Activated T-helper 17 cell treated with anti-CD3 and anti-CD28 coated beads, Interleukin-2, amount 50 U/mL, for 72 hours (primary cell): ENCODE data around the gene GLG1. TPM values are rescaled to one million over a fixed set of nuclear protein-coding genes. Genes with fewer than 3 reads are reported as not detected.

ENCODE experiments used
- ATAC-seq: fragments of 150-1000 bp; cut with Tn5 transposase; replicated peaks from 2 replicates; pipeline ENCODE4 v1.10.0; 2021; ENCODE audit warnings: mild to moderate bottlenecking, moderate library complexity
- H3K27ac Mint-ChIP-seq: one replicate; pipeline ENCODE4 v1.8.0; 2022; ENCODE audit warnings: mixed read lengths
- H3K27me3 Mint-ChIP-seq: one replicate; pipeline ENCODE4 v1.8.0; 2022; ENCODE audit warnings: mixed read lengths
- H3K36me3 Mint-ChIP-seq: one replicate; pipeline ENCODE4 v1.8.0; 2022; ENCODE audit warnings: low read depth, mild to moderate bottlenecking, mixed read lengths
- H3K4me1 Mint-ChIP-seq: one replicate; pipeline ENCODE4 v1.8.0; 2022; ENCODE audit warnings: mixed read lengths
- H3K4me3 Mint-ChIP-seq: one replicate; pipeline ENCODE4 v1.8.0; 2022; ENCODE audit warnings: mild to moderate bottlenecking, mixed read lengths
- H3K9me3 Mint-ChIP-seq: one replicate; pipeline ENCODE4 v1.8.0; 2022; ENCODE audit warnings: mixed read lengths
- total RNA-seq, 2 donors: library from RNA; stranded (reverse); gene quantifications; one replicate each; pipeline ENCODE4 v1.2.3, GENCODE V29; 2022

Gene GLG1
- total RNA-seq, 2 donors from 2014 or later: 62.6 to 74.1 TPM

DNA sequence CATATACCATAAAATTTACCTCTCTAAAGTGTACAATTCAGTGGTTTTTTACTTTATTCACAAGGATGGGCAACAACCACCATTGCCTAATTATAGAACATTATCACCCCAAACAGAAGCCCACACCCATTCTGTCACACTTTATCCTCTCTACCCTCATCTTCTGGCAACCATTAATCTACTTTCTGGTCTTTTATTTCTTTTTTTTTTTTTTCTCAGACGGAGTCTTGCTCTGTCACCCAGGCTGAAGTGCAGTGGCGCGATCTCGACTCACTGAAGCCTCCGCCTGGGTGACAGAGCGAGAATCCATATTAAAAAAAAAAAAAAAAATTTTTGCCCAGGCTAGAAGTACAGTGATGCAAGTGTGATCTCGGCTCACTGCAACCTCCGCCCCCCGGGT lies 95.0 kb downstream of the GLG1 start:
- Mint-ChIP-seq H3K9me3 (no peaks in the 10 kb centered on the region), H3K4me1 (peaks cover 43% of the 10 kb centered on the region), H3K36me3 (peaks cover 25% of the 10 kb centered on the region), H3K4me3 (no peak overlapping the region), H3K27me3 (no peaks in the 10 kb centered on the region), H3K27ac (no peak overlapping the region)
- no peak for ATAC-seq

GRCh38 chr16:74505011-74505410 lies 101.9 kb downstream of the GLG1 start:
- Mint-ChIP-seq H3K9me3 (no peaks in the 10 kb centered on the region), H3K4me1 (peaks cover 13% of the 10 kb centered on the region), H3K27ac (no peak overlapping the region), H3K27me3 (no peaks in the 10 kb centered on the region), H3K4me3 (no peak overlapping the region), H3K36me3 (peaks cover 87% of the 10 kb centered on the region)
- ATAC-seq: no peak

DNA sequence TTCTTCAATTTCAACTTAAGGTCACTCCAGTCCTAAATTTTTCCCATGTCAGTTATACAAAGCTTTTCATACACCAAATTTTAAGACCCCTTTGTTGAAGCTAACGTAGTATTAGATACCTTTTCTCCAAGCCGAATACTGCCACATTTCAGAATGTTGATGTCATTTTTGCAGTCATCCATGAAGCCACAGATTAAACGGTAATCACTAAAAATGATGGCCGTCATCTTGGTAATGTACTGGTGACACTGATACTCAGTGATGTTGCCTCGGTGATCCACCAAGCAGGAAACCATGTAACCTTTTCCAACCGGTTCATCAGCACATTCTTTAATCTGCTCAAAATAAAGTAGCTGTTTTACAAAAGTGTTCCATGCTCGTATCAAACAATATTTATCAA lies 103.5 kb downstream of the GLG1 start:
- no peaks in the 10 kb centered on the region for H3K9me3 Mint-ChIP-seq
- no peak for ATAC-seq
- H3K4me3 Mint-ChIP-seq: no peak overlapping the region
- H3K27me3 Mint-ChIP-seq: no peaks in the 10 kb centered on the region
- H3K27ac Mint-ChIP-seq: no peak overlapping the region
- peaks cover 85% of the 10 kb centered on the region for H3K36me3 Mint-ChIP-seq
- peaks cover 8% of the 10 kb centered on the region for H3K4me1 Mint-ChIP-seq

- Mint-ChIP-seq H3K9me3 (no peaks in the 10 kb centered on the region), H3K27ac (no peak overlapping the region), H3K27me3 (no peaks in the 10 kb centered on the region), H3K4me1 (peaks cover 3% of the 10 kb centered on the region), H3K4me3 (no peak overlapping the region), H3K36me3 (peaks cover 77% of the 10 kb centered on the region)
- ATAC-seq: no peak
These were observed 105.1 kb downstream of the GLG1 start for GRCh38 chr16:74501484-74502478.

GRCh38 chr16:74500907-74501306 lies 106.0 kb downstream of the GLG1 start:
- Mint-ChIP-seq H3K27me3 (no peaks in the 10 kb centered on the region), H3K4me1 (no peaks in the 10 kb centered on the region), H3K4me3 (no peak overlapping the region), H3K9me3 (no peaks in the 10 kb centered on the region), H3K27ac (peak overlapping the region; percentile 33), H3K36me3 (peaks cover 77% of the 10 kb centered on the region)
- ATAC-seq: no peak

DNA sequence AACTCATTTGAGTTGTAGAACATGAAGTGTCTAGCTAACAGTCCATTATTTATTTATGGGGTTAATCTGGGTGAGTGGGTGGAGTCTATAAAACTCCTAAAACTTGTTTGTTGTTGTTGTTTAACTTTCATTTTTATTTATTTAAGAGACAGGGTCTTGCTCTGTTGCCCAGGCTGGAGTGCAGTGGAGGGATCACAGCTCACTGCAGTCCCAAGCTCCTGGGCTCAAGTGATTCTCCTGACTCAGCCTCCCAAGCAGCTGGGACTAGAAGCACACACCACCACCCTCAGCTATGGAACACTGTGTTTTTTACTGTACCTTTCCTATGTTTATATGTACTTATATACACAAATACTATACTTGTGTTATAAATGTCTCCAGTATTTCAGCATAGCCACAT lies 107.8 kb downstream of the GLG1 start:
- H3K4me3 Mint-ChIP-seq: no peak overlapping the region
- peaks cover 80% of the 10 kb centered on the region for H3K36me3 Mint-ChIP-seq
- no peak overlapping the region for H3K27ac Mint-ChIP-seq
- H3K27me3 Mint-ChIP-seq: no peaks in the 10 kb centered on the region
- no peaks in the 10 kb centered on the region for H3K4me1 Mint-ChIP-seq
- no peak for ATAC-seq
- no peaks in the 10 kb centered on the region for H3K9me3 Mint-ChIP-seq

DNA sequence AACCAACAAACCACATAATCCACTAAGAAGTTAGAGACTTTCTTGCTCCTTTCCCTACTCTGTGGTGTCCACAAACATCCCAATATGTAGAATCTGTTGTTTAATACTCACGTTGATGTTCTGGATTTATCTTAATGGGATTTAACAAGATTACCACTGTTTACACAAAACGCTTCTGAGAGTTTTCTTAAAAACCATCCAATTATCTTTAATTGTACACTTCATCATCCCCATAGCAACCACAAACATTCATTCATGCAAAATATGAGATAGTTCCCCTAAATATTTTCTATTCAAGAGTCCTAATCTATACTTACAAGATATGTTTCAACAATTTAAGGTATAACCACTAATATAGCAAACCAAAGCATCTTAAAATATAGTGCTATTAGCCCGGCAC lies 109.2 kb downstream of the GLG1 start:
- no peak overlapping the region for H3K27ac Mint-ChIP-seq
- peaks cover 80% of the 10 kb centered on the region for H3K36me3 Mint-ChIP-seq
- no peak for ATAC-seq
- H3K9me3 Mint-ChIP-seq: no peaks in the 10 kb centered on the region
- H3K4me1 Mint-ChIP-seq: no peaks in the 10 kb centered on the region
- no peaks in the 10 kb centered on the region for H3K27me3 Mint-ChIP-seq
- no peak overlapping the region for H3K4me3 Mint-ChIP-seq

- H3K4me1 Mint-ChIP-seq: no peaks in the 10 kb centered on the region
- no peaks in the 10 kb centered on the region for H3K9me3 Mint-ChIP-seq
- no peaks in the 10 kb centered on the region for H3K27me3 Mint-ChIP-seq
- peaks cover 83% of the 10 kb centered on the region for H3K36me3 Mint-ChIP-seq
- no peak for ATAC-seq
- H3K27ac Mint-ChIP-seq: no peak overlapping the region
- no peak overlapping the region for H3K4me3 Mint-ChIP-seq
These were observed 110.9 kb downstream of the GLG1 start for GRCh38 chr16:74496054-74496453.

DNA sequence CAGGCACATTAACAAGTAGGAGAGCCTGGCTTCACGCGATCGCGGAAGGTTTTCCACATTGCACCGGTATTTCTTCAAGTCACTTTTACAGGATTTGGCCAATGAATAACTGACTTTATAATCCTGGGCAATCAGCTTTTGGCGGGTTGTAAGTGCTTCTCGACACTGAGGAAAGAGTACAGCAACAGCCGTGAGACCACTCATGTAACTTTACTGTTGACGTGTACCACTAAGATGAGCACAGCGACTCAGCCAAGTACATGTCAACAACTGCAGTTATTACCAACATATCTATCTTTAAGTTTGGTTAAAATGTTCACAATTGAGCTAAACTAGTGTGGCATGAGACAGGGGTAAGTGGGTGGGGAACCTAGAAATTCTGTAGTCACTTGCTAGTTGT lies 113.9 kb downstream of the GLG1 start:
- ATAC-seq: no peak
- Mint-ChIP-seq H3K4me3 (no peak overlapping the region), H3K27ac (no peak overlapping the region), H3K27me3 (no peaks in the 10 kb centered on the region), H3K36me3 (peaks cover 94% of the 10 kb centered on the region), H3K4me1 (no peaks in the 10 kb centered on the region), H3K9me3 (no peaks in the 10 kb centered on the region)

GRCh38 chr16:74487634-74488495 lies 119.0 kb downstream of the GLG1 start:
- peaks cover 98% of the 10 kb centered on the region for H3K36me3 Mint-ChIP-seq
- no peak for ATAC-seq
- H3K27ac Mint-ChIP-seq: no peak overlapping the region
- H3K4me1 Mint-ChIP-seq: peaks cover 10% of the 10 kb centered on the region
- no peak overlapping the region for H3K4me3 Mint-ChIP-seq
- no peaks in the 10 kb centered on the region for H3K27me3 Mint-ChIP-seq
- H3K9me3 Mint-ChIP-seq: no peaks in the 10 kb centered on the region

GRCh38 chr16:74485916-74486315 lies 121.0 kb downstream of the GLG1 start:
- Mint-ChIP-seq H3K9me3 (no peaks in the 10 kb centered on the region), H3K27me3 (no peaks in the 10 kb centered on the region), H3K36me3 (peaks cover 95% of the 10 kb centered on the region), H3K4me3 (no peak overlapping the region), H3K27ac (peak overlapping the region; percentile 72), H3K4me1 (peaks cover 10% of the 10 kb centered on the region)
- ATAC-seq: no peak

DNA sequence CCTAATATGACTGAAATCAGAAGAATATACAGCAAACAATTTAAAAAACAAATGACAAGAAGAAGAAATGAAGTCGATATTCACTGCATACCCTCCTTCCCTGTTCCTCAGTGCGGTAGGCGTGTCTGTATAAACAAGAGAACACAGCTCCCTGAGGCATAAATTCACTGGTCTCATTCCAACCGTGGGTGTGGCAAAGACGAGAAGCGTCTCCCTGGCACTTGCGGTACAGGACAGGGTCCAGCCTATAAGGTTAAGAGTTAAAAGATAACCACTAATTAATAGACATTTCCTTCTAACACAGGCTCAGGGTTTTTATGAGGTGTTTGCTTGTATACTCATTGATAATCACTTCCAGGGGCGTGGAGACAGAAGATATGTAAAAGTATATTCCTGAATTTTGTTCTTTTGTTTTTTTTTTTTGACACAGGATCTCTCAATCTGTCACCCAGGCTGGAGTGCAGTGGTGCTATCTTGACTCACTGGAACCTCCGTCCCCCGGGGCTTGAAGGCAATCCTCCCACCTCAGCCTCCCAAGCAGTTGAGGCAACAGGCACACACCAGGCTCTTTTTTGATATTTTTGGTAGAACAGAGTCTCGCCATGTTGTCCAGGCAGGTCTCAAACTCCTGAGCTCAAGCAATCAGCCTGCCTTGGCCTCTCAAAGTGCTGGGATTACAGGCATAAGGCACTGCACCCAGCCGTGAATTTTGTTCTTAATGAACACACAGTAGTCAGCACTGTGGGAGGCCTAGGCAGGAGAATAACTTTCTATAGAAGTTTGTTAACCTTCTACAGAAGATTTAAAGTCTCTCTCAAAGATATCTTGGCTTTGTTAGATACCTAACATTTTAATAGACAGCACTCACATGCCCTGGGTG lies 126.5 kb downstream of the GLG1 start:
- H3K4me1 Mint-ChIP-seq: peaks cover 5% of the 10 kb centered on the region
- peaks cover 96% of the 10 kb centered on the region for H3K36me3 Mint-ChIP-seq
- H3K27ac Mint-ChIP-seq: peak overlapping the region; percentile 63
- no peaks in the 10 kb centered on the region for H3K9me3 Mint-ChIP-seq
- no peak overlapping the region for H3K4me3 Mint-ChIP-seq
- no peak for ATAC-seq
- H3K27me3 Mint-ChIP-seq: no peaks in the 10 kb centered on the region

- Mint-ChIP-seq H3K27ac (no peak overlapping the region), H3K27me3 (no peaks in the 10 kb centered on the region)
These were observed 129.7 kb downstream of the GLG1 start for GRCh38 chr16:74477226-74477625.

DNA sequence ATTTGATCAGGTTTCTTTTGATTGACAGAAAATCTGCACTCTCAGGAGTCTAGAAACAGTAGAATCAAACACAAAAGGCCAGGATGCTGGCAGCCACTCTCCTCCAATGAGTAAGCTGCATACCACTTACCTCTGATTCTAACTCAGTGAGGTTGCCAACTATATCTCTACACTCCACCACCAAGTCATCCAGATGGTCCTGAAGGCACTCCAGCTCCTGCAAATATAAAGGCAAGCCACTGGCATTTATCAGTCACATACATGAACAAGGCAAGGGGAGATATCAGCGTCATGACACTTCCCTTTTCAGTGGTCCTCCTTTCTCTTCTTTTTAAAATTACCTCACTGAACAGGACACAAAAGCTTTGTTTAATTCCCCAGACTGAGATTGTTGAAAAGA lies 132.5 kb downstream of the GLG1 start:
- H3K9me3 Mint-ChIP-seq: no peaks in the 10 kb centered on the region
- no peaks in the 10 kb centered on the region for H3K27me3 Mint-ChIP-seq
- H3K4me1 Mint-ChIP-seq: no peaks in the 10 kb centered on the region
- H3K27ac Mint-ChIP-seq: no peak overlapping the region
- no peak for ATAC-seq
- H3K36me3 Mint-ChIP-seq: peaks cover 100% of the 10 kb centered on the region
- no peak overlapping the region for H3K4me3 Mint-ChIP-seq

More at GRCh38 chr16:74477226-74477625, 129.7 kb downstream of the GLG1 start:
- Mint-ChIP-seq H3K4me1 (no peaks in the 10 kb centered on the region), H3K36me3 (peaks cover 97% of the 10 kb centered on the region), H3K9me3 (no peaks in the 10 kb centered on the region), H3K4me3 (no peak overlapping the region)
- no peak for ATAC-seq
